ENCODE measurements around the gene ENTHD1. TPM values are rescaled to one million over a fixed set of nuclear protein-coding genes. Genes with fewer than 3 reads are reported as not detected.
"Not testable (repeated sequence)": the region's sequence is repeated elsewhere in the genome, so short reads cannot be mapped to it uniquely, and the experiment has no call there.

The ENTHD1 gene
- total and polyA plus RNA-seq, 4 donors = 0.12 TPM; not detected in 3

DNA sequence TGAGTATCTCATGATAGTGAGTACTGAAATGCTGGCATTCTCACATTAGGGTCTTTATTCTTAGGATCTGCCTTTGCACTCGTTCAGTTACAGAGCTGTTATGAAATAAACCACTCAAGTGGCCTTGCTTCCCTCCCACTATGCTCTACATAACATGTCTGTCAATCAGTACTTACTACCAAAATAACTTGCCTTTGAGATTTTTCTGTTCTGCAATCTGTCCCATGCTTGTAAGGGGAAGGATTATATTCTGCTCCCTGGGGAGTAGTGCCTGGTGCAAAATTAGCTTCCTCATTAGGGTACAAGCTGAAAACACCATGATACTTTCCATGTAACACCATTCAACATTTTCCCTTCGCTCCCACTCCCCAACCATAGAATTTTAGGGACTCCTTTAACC lies 5.4 kb upstream of the ENTHD1 start:
- H3K36me3 ChIP-seq (ENCODE audit: control insufficient read depth in 1 of 2, insufficient read depth in 2 of 2, low read length in 1 of 2) = no peaks in the 10 kb centered on the region
- H3K4me3 ChIP-seq (ENCODE audit: low read length in 2 of 2) = no peak overlapping the region
- no peak for DNase-seq
- intact Hi-C loops (cut with DNase I) = no loop called here
- H3K4me1 ChIP-seq (ENCODE audit: control insufficient read depth in 1 of 2, insufficient read depth in 2 of 2, low read length in 2 of 2) = no peaks in the 10 kb centered on the region
- H3K27me3 ChIP-seq (ENCODE audit: control insufficient read depth in 1 of 2, insufficient read depth in 2 of 2, low read length in 1 of 2) = no peaks in the 10 kb centered on the region
- WGBS, 2 donors = 33 to 35% methylated on average over 2 of the region's 2 CpGs
- no peak for ATAC-seq (ENCODE audit: low FRiP score)
- no peak overlapping the region for H3K27ac ChIP-seq (ENCODE audit: low read depth in 1 of 2, low read length in 2 of 2)
- no peaks in the 10 kb centered on the region for H3K9me3 ChIP-seq (ENCODE audit: control insufficient read depth, low read length)

DNA sequence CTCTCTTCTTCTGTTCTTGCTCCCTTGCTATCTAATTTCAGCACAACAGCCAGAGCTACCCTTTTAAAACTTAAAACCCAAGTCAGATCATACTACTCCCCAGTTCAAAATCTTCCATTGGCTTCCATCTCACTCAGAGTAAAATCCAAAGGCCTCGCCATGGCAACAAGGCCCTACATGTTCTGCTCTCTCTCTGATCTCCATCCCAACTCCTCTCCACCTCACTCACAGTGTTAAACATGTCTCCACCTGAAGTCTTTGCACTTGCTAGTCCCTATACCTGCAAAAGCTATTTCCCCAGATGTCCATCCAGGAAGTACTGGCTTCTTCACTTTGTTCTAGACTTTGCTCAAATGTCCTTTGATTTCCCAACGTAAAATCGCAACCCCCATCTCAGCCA lies 4.3 kb upstream of the ENTHD1 start:
- Histone ChIP-seq H3K27ac (ENCODE audit: low read depth in 1 of 2, low read length in 2 of 2) (no peak overlapping the region), H3K4me3 (ENCODE audit: low read length in 2 of 2) (no peak overlapping the region), H3K9me3 (ENCODE audit: control insufficient read depth, low read length) (no peaks in the 10 kb centered on the region), H3K4me1 (ENCODE audit: control insufficient read depth in 1 of 2, insufficient read depth in 2 of 2, low read length in 2 of 2) (no peaks in the 10 kb centered on the region), H3K36me3 (ENCODE audit: control insufficient read depth in 1 of 2, insufficient read depth in 2 of 2, low read length in 1 of 2) (no peaks in the 10 kb centered on the region), H3K27me3 (ENCODE audit: control insufficient read depth in 1 of 2, insufficient read depth in 2 of 2, low read length in 1 of 2) (no peaks in the 10 kb centered on the region)
- ATAC-seq (ENCODE audit: low FRiP score) (no peak), DNase-seq (no peak)
- 85 to 96% methylated on average over 3 of the region's 3 CpGs for WGBS, 2 donors
- intact Hi-C loops (cut with DNase I) = no loop called here

DNA sequence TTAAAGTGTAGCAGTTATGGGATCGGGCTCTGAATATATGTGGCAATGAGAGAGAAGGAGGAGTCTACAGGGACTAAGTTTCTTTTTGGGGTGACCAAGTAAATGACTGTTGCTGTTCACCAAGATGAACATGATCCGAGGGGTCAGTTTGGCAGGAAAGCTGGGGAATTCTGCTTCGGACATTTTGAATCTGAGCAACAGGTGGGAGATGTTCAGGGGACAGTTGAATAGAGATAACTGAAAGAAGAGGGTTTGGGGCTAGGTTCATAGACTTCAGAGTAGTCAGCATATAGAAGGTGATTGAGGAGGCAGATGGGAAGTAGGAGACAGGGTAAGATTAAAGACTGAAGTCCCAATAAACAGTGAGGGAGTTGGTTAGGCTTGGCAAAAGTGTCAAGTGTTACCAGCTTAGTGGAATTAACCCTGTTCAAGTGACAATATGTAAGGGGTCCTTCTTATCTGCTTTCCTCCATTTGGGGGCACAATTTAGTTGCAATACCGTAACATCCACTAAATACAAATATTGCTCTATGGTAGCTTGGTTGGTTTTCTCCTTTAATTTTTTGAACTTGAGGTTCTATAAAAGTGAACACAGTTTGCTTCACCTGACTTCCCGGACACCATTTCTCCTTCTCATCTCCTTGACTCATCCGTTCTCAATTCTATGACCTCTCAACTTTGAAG lies 2.9 kb upstream of the ENTHD1 start:
- no peak overlapping the region for H3K4me3 ChIP-seq (ENCODE audit: low read length in 2 of 2)
- no peaks in the 10 kb centered on the region for H3K36me3 ChIP-seq (ENCODE audit: control insufficient read depth in 1 of 2, insufficient read depth in 2 of 2, low read length in 1 of 2)
- DNase-seq (no peak), ATAC-seq (ENCODE audit: low FRiP score) (no peak)
- no peaks in the 10 kb centered on the region for H3K4me1 ChIP-seq (ENCODE audit: control insufficient read depth in 1 of 2, insufficient read depth in 2 of 2, low read length in 2 of 2)
- no peaks in the 10 kb centered on the region for H3K27me3 ChIP-seq (ENCODE audit: control insufficient read depth in 1 of 2, insufficient read depth in 2 of 2, low read length in 1 of 2)
- intact Hi-C loops (cut with DNase I) = no loop called here
- 82 to 83% methylated on average over 6 of the region's 6 CpGs for WGBS, 2 donors
- H3K9me3 ChIP-seq (ENCODE audit: control insufficient read depth, low read length) = no peaks in the 10 kb centered on the region
- no peak overlapping the region for H3K27ac ChIP-seq (ENCODE audit: low read depth in 1 of 2, low read length in 2 of 2)

DNA sequence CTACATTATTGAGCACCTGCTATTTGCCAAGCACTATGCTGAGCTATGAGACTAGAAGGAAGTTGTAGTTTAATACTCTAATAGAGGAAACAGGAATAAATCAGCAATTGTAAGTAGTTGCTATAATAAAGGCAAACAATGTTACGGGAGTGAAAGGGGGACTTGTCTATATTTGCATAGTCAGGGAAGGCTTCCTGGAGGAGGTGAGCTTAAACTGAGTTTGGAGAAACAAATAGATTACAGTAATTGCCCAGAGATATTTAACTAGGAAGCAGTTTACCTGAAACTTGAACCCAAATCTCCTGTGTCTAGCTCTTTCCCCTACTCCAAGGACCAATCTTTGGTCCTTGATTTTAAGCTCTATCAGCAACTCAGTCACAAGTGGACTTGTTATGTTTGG lies 2.1 kb upstream of the ENTHD1 start:
- ATAC-seq (ENCODE audit: low FRiP score) (no peak), DNase-seq (no peak)
- H3K9me3 ChIP-seq (ENCODE audit: control insufficient read depth, low read length) = no peaks in the 10 kb centered on the region
- no peak overlapping the region for H3K4me3 ChIP-seq (ENCODE audit: low read length in 2 of 2)
- H3K27ac ChIP-seq (ENCODE audit: low read depth in 1 of 2, low read length in 2 of 2) = no peak overlapping the region
- no peaks in the 10 kb centered on the region for H3K4me1 ChIP-seq (ENCODE audit: control insufficient read depth in 1 of 2, insufficient read depth in 2 of 2, low read length in 2 of 2)
- H3K36me3 ChIP-seq (ENCODE audit: control insufficient read depth in 1 of 2, insufficient read depth in 2 of 2, low read length in 1 of 2) = no peaks in the 10 kb centered on the region
- intact Hi-C loops (cut with DNase I) = no loop called here
- no peaks in the 10 kb centered on the region for H3K27me3 ChIP-seq (ENCODE audit: control insufficient read depth in 1 of 2, insufficient read depth in 2 of 2, low read length in 1 of 2)
- 74 to 75% methylated on average over 1 of the region's 1 CpG for WGBS, 2 donors

DNA sequence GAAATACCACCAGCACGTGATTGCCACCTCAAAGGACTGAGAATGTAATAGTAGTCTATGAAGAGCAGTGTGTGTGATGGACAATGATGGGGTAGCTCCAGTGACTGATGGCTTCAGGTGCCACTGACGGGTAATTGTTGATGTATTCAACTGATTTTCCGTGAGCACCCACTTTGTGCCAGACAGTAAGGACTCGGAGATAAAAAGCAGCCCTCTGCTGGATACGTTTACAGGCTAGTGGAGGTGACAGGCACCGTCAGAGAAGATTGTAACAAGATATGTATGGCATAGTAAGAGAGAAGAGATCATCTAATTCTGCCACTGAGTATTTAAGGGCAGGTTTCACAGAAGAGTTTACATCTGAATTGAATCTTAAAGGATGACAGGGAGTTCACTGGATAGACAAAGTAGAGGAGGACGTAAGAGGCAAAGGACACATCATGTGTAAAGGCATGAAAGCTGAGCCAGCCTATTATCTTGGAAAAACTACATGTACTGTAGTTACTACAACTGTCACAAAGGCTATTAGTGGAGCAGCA lies 1.1 kb upstream of the ENTHD1 start:
- Histone ChIP-seq H3K27ac (ENCODE audit: low read depth in 1 of 2, low read length in 2 of 2) (no peak overlapping the region), H3K36me3 (ENCODE audit: control insufficient read depth in 1 of 2, insufficient read depth in 2 of 2, low read length in 1 of 2) (no peaks in the 10 kb centered on the region), H3K4me1 (ENCODE audit: control insufficient read depth in 1 of 2, insufficient read depth in 2 of 2, low read length in 2 of 2) (no peaks in the 10 kb centered on the region), H3K4me3 (ENCODE audit: low read length in 2 of 2) (no peak overlapping the region), H3K9me3 (ENCODE audit: control insufficient read depth, low read length) (no peaks in the 10 kb centered on the region), H3K27me3 (ENCODE audit: control insufficient read depth in 1 of 2, insufficient read depth in 2 of 2, low read length in 1 of 2) (no peaks in the 10 kb centered on the region)
- WGBS, 2 donors = 36 to 38% methylated on average over 7 of the region's 7 CpGs
- ATAC-seq (ENCODE audit: low FRiP score) = no peak
- intact Hi-C loops (cut with DNase I) = no loop called here
- no peak for DNase-seq

DNA sequence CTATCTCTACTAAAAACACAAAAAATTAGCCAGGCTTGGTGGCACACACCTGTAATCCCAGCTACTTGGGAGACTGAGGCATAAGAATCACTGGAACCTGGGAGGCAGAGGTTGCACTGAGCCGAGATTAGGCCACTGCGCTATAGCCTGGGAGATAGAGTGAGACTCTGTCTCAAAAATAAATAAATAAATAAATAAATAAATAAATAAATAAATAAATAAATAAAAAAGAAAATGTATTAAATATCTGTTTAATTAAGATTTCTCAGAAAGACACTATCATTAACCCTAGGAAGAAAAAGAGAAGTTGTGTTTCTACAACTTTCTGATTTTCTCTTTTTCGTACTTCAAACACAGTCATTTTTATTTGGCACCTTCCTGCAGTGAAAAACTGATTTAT lies 3.6 kb downstream of the ENTHD1 start:
- H3K4me1 ChIP-seq (ENCODE audit: control insufficient read depth in 1 of 2, insufficient read depth in 2 of 2, low read length in 2 of 2); H3K9me3 ChIP-seq (ENCODE audit: control insufficient read depth, low read length); H3K36me3 ChIP-seq (ENCODE audit: control insufficient read depth in 1 of 2, insufficient read depth in 2 of 2, low read length in 1 of 2); intact Hi-C loops (cut with DNase I); DNase-seq; H3K27ac ChIP-seq (ENCODE audit: low read depth in 1 of 2, low read length in 2 of 2); ATAC-seq (ENCODE audit: low FRiP score); H3K4me3 ChIP-seq (ENCODE audit: low read length in 2 of 2); H3K27me3 ChIP-seq (ENCODE audit: control insufficient read depth in 1 of 2, insufficient read depth in 2 of 2, low read length in 1 of 2): not testable (repeated sequence)
- WGBS, 2 donors = 77 to 89% methylated on average over 3 of the region's 3 CpGs

DNA sequence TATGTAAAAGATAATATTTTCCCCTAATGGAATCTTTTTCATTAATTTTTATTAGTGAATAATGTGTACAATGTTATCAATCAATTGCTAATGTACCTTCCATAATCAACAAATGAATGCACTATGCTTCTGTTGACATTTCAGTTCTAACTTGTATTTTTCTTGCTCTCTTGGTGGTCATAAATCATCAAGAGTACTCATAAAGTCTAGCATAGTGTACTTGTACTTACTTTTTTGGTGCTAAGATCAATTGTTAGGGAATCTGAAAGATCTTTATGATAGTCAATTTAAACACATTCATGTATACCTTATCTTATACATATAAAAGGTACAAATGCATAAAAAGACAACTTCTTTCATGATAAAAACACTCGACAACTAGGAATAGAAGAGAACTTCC lies 10.5 kb downstream of the ENTHD1 start:
- H3K27ac ChIP-seq (ENCODE audit: low read depth in 1 of 2, low read length in 2 of 2) = no peak overlapping the region
- no peak for ATAC-seq (ENCODE audit: low FRiP score)
- WGBS, 2 donors = 69 to 71% methylated on average over 1 of the region's 1 CpG
- DNase-seq = no peak
- no peaks in the 10 kb centered on the region for H3K4me1 ChIP-seq (ENCODE audit: control insufficient read depth in 1 of 2, insufficient read depth in 2 of 2, low read length in 2 of 2)
- H3K27me3 ChIP-seq (ENCODE audit: control insufficient read depth in 1 of 2, insufficient read depth in 2 of 2, low read length in 1 of 2) = no peaks in the 10 kb centered on the region
- peaks cover 3% of the 10 kb centered on the region for H3K9me3 ChIP-seq (ENCODE audit: control insufficient read depth, low read length)
- intact Hi-C loops (cut with DNase I) = no loop called here
- no peak overlapping the region for H3K4me3 ChIP-seq (ENCODE audit: low read length in 2 of 2)
- no peaks in the 10 kb centered on the region for H3K36me3 ChIP-seq (ENCODE audit: control insufficient read depth in 1 of 2, insufficient read depth in 2 of 2, low read length in 1 of 2)

DNA sequence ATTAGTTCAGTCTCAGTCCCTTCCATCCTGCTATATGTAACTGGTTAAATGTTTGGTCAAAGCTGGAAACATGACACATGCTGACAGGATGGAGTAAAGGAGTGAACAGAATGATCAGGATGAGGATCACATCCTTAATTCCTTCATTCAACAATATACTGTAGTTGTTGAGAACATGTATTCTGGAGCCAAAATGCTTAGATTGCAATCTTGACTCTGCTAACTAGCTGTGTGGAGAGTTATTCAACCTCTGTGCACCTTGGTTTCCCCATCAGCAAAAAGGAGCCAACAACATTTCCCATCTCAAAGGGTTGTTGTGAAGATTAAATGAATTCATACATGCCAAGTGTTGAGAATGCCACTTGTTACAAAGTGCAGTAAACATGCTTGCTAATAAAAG lies 12.8 kb downstream of the ENTHD1 start:
- H3K4me1 ChIP-seq (ENCODE audit: control insufficient read depth in 1 of 2, insufficient read depth in 2 of 2, low read length in 2 of 2) = no peaks in the 10 kb centered on the region
- no peak for ATAC-seq (ENCODE audit: low FRiP score)
- no peak overlapping the region for H3K4me3 ChIP-seq (ENCODE audit: low read length in 2 of 2)
- H3K27ac ChIP-seq (ENCODE audit: low read depth in 1 of 2, low read length in 2 of 2) = no peak overlapping the region
- peaks cover 1% of the 10 kb centered on the region for H3K9me3 ChIP-seq (ENCODE audit: control insufficient read depth, low read length)
- no peak for DNase-seq
- H3K36me3 ChIP-seq (ENCODE audit: control insufficient read depth in 1 of 2, insufficient read depth in 2 of 2, low read length in 1 of 2) = no peaks in the 10 kb centered on the region
- H3K27me3 ChIP-seq (ENCODE audit: control insufficient read depth in 1 of 2, insufficient read depth in 2 of 2, low read length in 1 of 2) = no peaks in the 10 kb centered on the region
- intact Hi-C loops (cut with DNase I) = no loop called here

DNA sequence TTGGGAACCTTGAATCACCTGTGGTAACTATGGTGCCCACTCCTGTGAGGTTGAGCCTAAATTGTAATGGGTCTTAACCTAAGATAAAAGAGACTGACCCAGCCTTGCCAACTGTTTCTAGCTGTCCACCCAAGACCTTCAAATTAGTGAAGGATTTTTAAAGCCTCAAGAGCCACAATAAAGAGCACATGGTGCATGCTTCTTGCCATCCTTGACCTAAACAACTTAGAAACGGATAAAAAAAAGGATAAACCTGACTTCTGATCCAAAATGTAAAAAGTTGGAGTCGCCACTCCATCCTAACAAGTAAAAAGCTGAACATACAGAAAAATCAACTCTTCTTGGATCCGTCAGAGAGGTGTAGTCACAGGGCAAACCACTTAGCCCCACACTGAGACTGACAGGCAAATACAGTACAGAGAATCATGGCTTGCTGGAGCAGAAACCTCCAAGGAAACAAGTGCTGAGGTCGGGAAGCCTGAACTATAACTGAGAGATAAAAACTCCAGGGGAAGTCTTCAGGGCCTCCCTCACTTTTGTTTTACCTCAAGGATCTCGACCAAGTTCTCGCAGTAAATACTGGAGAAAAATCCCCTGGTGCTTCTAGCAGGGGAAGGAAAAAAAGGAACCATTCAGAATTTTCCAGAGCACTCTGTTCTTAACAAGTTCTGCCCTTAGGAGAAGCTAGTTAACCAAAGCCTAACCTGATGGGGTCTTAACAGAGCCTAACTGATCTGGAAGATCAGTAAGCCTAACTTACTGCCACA lies 16.3 kb downstream of the ENTHD1 start:
- no peak overlapping the region for H3K4me3 ChIP-seq (ENCODE audit: low read length in 2 of 2)
- no peaks in the 10 kb centered on the region for H3K27me3 ChIP-seq (ENCODE audit: control insufficient read depth in 1 of 2, insufficient read depth in 2 of 2, low read length in 1 of 2)
- 55 to 60% methylated on average over 6 of the region's 6 CpGs for WGBS, 2 donors
- no peak overlapping the region for H3K27ac ChIP-seq (ENCODE audit: low read depth in 1 of 2, low read length in 2 of 2)
- ATAC-seq (ENCODE audit: low FRiP score) = no peak
- no peak for DNase-seq
- no peaks in the 10 kb centered on the region for H3K36me3 ChIP-seq (ENCODE audit: control insufficient read depth in 1 of 2, insufficient read depth in 2 of 2, low read length in 1 of 2)
- no peaks in the 10 kb centered on the region for H3K9me3 ChIP-seq (ENCODE audit: control insufficient read depth, low read length)
- no peaks in the 10 kb centered on the region for H3K4me1 ChIP-seq (ENCODE audit: control insufficient read depth in 1 of 2, insufficient read depth in 2 of 2, low read length in 2 of 2)
- intact Hi-C loops (cut with DNase I) = no loop called here

All from aorta (tissue), 5 donors.